Activated CD4-positive, alpha-beta memory T cell treated with anti-CD3 and anti-CD28 coated beads for 36 hours (primary cell): Measurements from ENCODE around the gene DPH2. TPM values are rescaled to one million over a fixed set of nuclear protein-coding genes. Genes with fewer than 3 reads are reported as not detected.

Source experiments
- CTCF ChIA-PET: fragments of 350-600 bp; sonication (Branson Sonifier 250); formaldehyde crosslinking; loops from one replicate; lab custom pipeline; 2021; ENCODE audit warnings: antibody characterized with exemption, inconsistent platforms; lab: Charles Lee
- POLR2A ChIA-PET: fragments of 350-600 bp; sonication (Branson Sonifier 250); formaldehyde crosslinking; loops from one replicate; lab custom pipeline; 2021; ENCODE audit warnings: antibody characterized with exemption; lab: Charles Lee
- DNase-seq: peaks from one replicate; pipeline ENCODE4 v3.0.0-alpha.2; 2020
- H3K27ac Mint-ChIP-seq: one replicate; pipeline ENCODE4 v1.8.0; 2021; ENCODE audit warnings: mixed read lengths
- H3K27me3 Mint-ChIP-seq: one replicate; pipeline ENCODE4 v1.8.0; 2021; ENCODE audit warnings: mixed read lengths
- H3K36me3 Mint-ChIP-seq: one replicate; pipeline ENCODE4 v1.8.0; 2021; ENCODE audit warnings: mixed read lengths
- H3K4me1 Mint-ChIP-seq: one replicate; pipeline ENCODE4 v1.8.0; 2021; ENCODE audit warnings: low read depth, mixed read lengths
- H3K4me3 Mint-ChIP-seq: one replicate; pipeline ENCODE4 v1.8.0; 2021; ENCODE audit warnings: mild to moderate bottlenecking, mixed read lengths
- H3K9me3 Mint-ChIP-seq: one replicate; pipeline ENCODE4 v1.8.0; 2021; ENCODE audit warnings: mixed read lengths
- intact Hi-C: fragments of 100-400 bp; cut with micrococcal nuclease; formaldehyde crosslinking; loops from one replicate; pipeline ENCODE4 v1.15.1; 2023
- total RNA-seq, 2 experiments: library from RNA; stranded (reverse); gene quantifications; one replicate each; pipeline ENCODE4 v1.2.3, GENCODE V29; 2021

The DPH2 gene, protein sequence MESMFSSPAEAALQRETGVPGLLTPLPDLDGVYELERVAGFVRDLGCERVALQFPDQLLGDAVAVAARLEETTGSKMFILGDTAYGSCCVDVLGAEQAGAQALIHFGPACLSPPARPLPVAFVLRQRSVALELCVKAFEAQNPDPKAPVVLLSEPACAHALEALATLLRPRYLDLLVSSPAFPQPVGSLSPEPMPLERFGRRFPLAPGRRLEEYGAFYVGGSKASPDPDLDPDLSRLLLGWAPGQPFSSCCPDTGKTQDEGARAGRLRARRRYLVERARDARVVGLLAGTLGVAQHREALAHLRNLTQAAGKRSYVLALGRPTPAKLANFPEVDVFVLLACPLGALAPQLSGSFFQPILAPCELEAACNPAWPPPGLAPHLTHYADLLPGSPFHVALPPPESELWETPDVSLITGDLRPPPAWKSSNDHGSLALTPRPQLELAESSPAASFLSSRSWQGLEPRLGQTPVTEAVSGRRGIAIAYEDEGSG
- 10 to 100 TPM; 24.8 to 26.9 TPM for total RNA-seq

DNA sequence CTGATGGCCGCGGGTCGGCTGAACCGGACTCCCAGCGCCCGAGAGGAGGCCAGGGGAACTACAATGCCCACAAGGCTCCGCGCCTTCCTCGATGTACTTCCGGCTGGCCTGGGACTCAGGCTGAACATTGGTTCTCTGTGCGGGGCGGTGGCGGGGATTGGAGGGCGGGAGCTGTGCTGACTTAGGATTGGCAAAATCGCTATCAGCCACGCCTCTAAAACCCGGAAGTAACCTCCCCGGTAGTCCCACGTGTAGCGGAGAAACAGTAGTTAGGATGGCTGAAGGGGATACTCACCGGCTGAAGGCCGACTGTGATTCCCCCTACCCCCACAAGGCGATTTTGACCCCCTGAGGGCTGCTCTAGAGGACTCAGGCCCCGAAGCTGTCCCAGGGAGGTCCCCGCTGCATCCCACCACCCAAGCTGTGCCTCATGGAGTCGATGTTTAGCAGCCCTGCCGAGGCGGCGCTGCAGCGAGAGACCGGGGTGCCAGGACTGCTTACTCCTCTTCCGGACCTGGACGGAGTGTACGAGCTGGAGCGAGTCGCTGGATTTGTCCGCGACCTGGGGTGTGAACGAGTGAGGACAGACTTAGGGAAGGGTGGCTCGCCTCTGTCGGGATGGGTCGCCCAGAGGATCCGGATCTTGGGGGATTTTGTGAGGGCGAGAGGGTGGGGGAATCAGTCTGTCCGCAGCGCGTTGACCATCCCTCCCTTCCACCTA lies at the start of gene DPH2:
TSS of gene DPH2 (plus strand) at position 265 of the 721 bp plus-strand sequence. CDS start at position 431, 166 bp downstream.
- peaks cover 29% of the 10 kb centered on the region for H3K4me1 Mint-ChIP-seq
- intact Hi-C loops: loop anchor here (1.0 to 5.0 kb wide), 2 partner anchors 24 to 242 kb away; partner anchors contain the start of genes DMAP1 and IPO13
- CTCF ChIA-PET: interaction anchor here (0.9 to 2.6 kb wide), 6 partner anchors 19 to 77 kb away, joined by 3 to 12 read pairs (median 3); partner anchors contain the start of gene IPO13
- POLR2A ChIA-PET: interaction anchor here (0.7 to 2.6 kb wide), 3 partner anchors 24 to 263 kb away, joined by 3 to 7 read pairs (median 3); partner anchors contain the start of genes ARTN, IPO13 and ST3GAL3
- peak; percentile 98 for DNase-seq
- no peaks in the 10 kb centered on the region for H3K27me3 Mint-ChIP-seq
- H3K4me3 Mint-ChIP-seq: peak within 1 kb of the TSS; percentile 95
- H3K36me3 Mint-ChIP-seq: peaks cover 13% of the 10 kb centered on the region
- H3K27ac Mint-ChIP-seq: peak within 1 kb of the TSS; percentile 15
- no peaks in the 10 kb centered on the region for H3K9me3 Mint-ChIP-seq

GRCh38 chr1:43921022-43921421 lies 48.8 kb upstream of the DPH2 start:
- H3K9me3 Mint-ChIP-seq: no peaks in the 10 kb centered on the region
- CTCF ChIA-PET: interaction anchor here (1.5 kb wide), 1 partner anchor 14 kb away, joined by 8 read pairs; no protein-coding TSS in a partner anchor
- intact Hi-C loops: no loop called here
- H3K4me3 Mint-ChIP-seq: no peak overlapping the region
- POLR2A ChIA-PET: interaction anchor here (0.9 kb wide), 1 partner anchor 22 kb away, joined by 3 read pairs; no protein-coding TSS in a partner anchor
- H3K36me3 Mint-ChIP-seq: no peaks in the 10 kb centered on the region
- no peaks in the 10 kb centered on the region for H3K27me3 Mint-ChIP-seq
- no peak overlapping the region for H3K27ac Mint-ChIP-seq
- H3K4me1 Mint-ChIP-seq: no peaks in the 10 kb centered on the region
- DNase-seq: no peak

- Mint-ChIP-seq H3K9me3 (no peaks in the 10 kb centered on the region), H3K4me1 (peaks cover under 1% of the 10 kb centered on the region), H3K27me3 (no peaks in the 10 kb centered on the region), H3K36me3 (peaks cover 3% of the 10 kb centered on the region), H3K27ac (no peak overlapping the region), H3K4me3 (no peak overlapping the region)
- CTCF ChIA-PET: interaction anchor here (1.2 to 1.7 kb wide), 2 partner anchors 9 to 10 kb away, joined by 3 to 14 read pairs; partner anchors contain the start of gene ARTN
- intact Hi-C loops: no loop called here
- no peak for DNase-seq
- POLR2A ChIA-PET: no interaction called here
Observed at GRCh38 chr1:43924516-43924915, 45.3 kb upstream of the DPH2 start.

GRCh38 chr1:43925846-43926245 lies 44.0 kb upstream of the DPH2 start:
- no peak for DNase-seq
- intact Hi-C loops: no loop called here
- no peaks in the 10 kb centered on the region for H3K27me3 Mint-ChIP-seq
- H3K4me3 Mint-ChIP-seq: no peak overlapping the region
- H3K4me1 Mint-ChIP-seq: peaks cover 4% of the 10 kb centered on the region
- no peaks in the 10 kb centered on the region for H3K9me3 Mint-ChIP-seq
- ChIA-PET CTCF (interaction anchor here (1.1 to 1.2 kb wide), 2 partner anchors 9 to 162 kb away, joined by 3 to 4 read pairs; no protein-coding TSS in a partner anchor), POLR2A (no interaction called here)
- H3K36me3 Mint-ChIP-seq: peaks cover 6% of the 10 kb centered on the region
- H3K27ac Mint-ChIP-seq: no peak overlapping the region

DNA sequence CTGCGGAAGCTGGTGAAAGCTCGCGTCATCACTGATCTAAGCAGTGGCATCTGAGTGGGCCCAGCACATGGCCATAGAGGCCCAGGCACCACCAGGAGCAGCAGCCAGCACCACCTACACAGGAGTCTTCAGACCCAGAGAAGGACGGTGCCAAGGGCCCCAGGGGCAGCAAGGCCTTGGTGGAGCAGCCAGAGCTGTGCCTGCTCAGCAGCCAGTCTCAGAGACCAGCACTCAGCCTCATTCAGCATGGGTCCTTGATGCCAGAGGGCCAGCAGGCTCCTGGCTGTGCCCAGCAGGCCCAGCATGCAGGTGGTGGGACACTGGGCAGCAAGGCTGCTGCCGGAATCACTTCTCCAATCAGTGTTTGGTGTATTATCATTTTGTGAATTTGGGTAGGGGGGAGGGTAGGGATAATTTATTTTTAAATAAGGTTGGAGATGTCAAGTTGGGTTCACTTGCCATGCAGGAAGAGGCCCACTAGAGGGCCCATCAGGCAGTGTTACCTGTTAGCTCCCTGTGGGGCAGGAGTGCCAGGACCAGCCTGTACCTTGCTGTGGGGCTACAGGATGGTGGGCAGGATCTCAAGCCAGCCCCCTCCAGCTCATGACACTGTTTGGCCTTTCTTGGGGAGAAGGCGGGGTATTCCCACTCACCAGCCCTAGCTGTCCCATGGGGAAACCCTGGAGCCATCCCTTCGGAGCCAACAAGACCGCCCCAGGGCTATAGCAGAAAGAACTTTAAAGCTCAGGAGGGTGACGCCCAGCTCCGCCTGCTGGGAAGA lies 39.5 kb upstream of the DPH2 start:
- CTCF ChIA-PET: interaction anchor here (0.7 to 2.5 kb wide), 7 partner anchors 11 to 1127 kb away, joined by 3 to 16 read pairs (median 3); no protein-coding TSS in a partner anchor
- no peak overlapping the region for H3K4me3 Mint-ChIP-seq

DNA sequence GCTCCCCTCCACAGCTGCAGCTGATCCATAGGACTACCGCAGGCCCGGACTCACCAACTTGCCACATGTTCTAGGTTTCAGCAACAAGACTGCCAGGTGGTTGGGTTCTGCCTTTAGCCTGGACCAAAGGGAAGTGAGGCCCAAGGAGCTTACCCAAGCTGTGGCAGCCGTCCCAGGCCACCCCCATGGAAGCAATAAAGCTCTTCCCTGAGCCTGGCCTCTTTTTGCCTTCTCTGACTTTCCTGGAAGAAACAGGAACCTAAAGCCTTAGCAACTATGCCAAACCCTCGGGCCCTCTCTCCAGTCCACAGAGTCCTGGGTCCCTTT lies 38.9 kb upstream of the DPH2 start:
- H3K36me3 Mint-ChIP-seq: peaks cover 6% of the 10 kb centered on the region

More for the DNA sequence above, 39.5 kb upstream of the DPH2 start:
- peak; percentile 28 for DNase-seq
- intact Hi-C loops: no loop called here
- Mint-ChIP-seq H3K4me1 (peaks cover 15% of the 10 kb centered on the region), H3K27me3 (peaks cover 21% of the 10 kb centered on the region), H3K27ac (no peak overlapping the region), H3K36me3 (peaks cover 6% of the 10 kb centered on the region), H3K9me3 (no peaks in the 10 kb centered on the region)
- POLR2A ChIA-PET: no interaction called here

GRCh38 chr1:43931711-43932660 lies 37.8 kb upstream of the DPH2 start:
- DNase-seq: no peak
- peaks cover 3% of the 10 kb centered on the region for H3K36me3 Mint-ChIP-seq
- ChIA-PET CTCF (interaction anchor here (1.4 to 8.4 kb wide), 5 partner anchors 13 to 402 kb away, joined by 3 to 312 read pairs (median 31); partner anchors contain the start of genes IPO13 and PTPRF), POLR2A (no interaction called here)
- H3K4me3 Mint-ChIP-seq: no peak overlapping the region
- H3K27me3 Mint-ChIP-seq: peaks cover 28% of the 10 kb centered on the region
- peaks cover 17% of the 10 kb centered on the region for H3K4me1 Mint-ChIP-seq
- no peaks in the 10 kb centered on the region for H3K9me3 Mint-ChIP-seq
- H3K27ac Mint-ChIP-seq: no peak overlapping the region
- intact Hi-C loops: no loop called here

More for the DNA sequence above, 38.9 kb upstream of the DPH2 start:
- H3K27me3 Mint-ChIP-seq: peaks cover 24% of the 10 kb centered on the region
- no peak overlapping the region for H3K27ac Mint-ChIP-seq
- H3K4me1 Mint-ChIP-seq: peaks cover 17% of the 10 kb centered on the region
- no peaks in the 10 kb centered on the region for H3K9me3 Mint-ChIP-seq
- intact Hi-C loops: no loop called here
- H3K4me3 Mint-ChIP-seq: no peak overlapping the region
- ChIA-PET CTCF (interaction anchor here (0.7 to 2.5 kb wide), 7 partner anchors 11 to 1128 kb away, joined by 3 to 16 read pairs (median 3); no protein-coding TSS in a partner anchor), POLR2A (no interaction called here)
- DNase-seq: no peak

- ChIA-PET POLR2A (interaction anchor here (0.8 to 1.4 kb wide), 2 partner anchors 13 to 170 kb away, joined by 3 to 5 read pairs; no protein-coding TSS in a partner anchor), CTCF (interaction anchor here (0.6 to 8.4 kb wide), 7 partner anchors 12 to 558 kb away, joined by 3 to 312 read pairs (median 21); partner anchors contain the start of genes IPO13 and PTPRF)
- H3K9me3 Mint-ChIP-seq: no peaks in the 10 kb centered on the region
- H3K27me3 Mint-ChIP-seq: peaks cover 28% of the 10 kb centered on the region
- no peak for DNase-seq
- intact Hi-C loops: no loop called here
- peaks cover 3% of the 10 kb centered on the region for H3K36me3 Mint-ChIP-seq
- peaks cover 17% of the 10 kb centered on the region for H3K4me1 Mint-ChIP-seq
- no peak overlapping the region for H3K27ac Mint-ChIP-seq
- H3K4me3 Mint-ChIP-seq: no peak overlapping the region
Observed at GRCh38 chr1:43932786-43933385, 36.9 kb upstream of the DPH2 start.

DNA sequence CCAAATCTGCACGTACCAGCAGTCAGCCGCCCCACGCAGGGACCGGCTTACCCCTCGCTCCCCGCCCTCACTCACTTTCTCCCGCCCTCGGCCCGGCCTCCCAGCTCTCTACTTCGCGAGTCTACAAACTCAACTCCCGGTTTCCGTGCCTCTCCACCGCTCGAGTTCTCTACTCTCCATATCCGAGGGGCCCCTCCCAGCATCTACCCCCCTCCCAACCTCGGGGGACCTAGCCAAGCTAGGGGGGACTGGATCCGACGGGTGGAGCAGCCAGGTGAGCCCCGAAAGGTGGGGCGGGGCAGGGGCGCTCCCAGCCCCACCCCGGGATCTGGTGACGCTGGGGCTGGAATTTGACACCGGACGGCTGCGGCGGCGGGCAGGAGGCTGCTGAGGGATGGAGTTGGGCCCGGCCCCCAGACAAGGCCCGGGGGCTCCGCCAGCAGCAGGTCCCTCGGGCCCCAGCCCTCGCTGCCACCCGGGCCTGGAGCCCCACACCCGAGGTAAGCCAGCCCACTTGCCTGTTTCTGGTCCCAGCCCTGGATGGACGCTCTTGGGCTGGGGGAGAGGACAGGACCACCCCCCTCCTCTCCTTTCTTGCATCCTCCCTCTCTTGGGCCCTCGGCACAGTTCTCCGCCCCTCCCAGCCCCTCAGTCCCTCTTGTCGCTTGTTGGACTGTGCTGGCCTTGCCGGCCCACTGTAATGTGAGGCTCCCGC lies 36.3 kb upstream of the DPH2 start, which contains the start of gene ARTN:
TSS of gene ARTN (plus strand) at position 416 of the 715 bp plus-strand sequence. CDS start 1,856 bp downstream, outside the sequence.
- intact Hi-C loops: loop anchor here (1.0 kb wide), 2 partner anchors 170 to 404 kb away; no protein-coding TSS in a partner anchor
- no peaks in the 10 kb centered on the region for H3K9me3 Mint-ChIP-seq
- CTCF ChIA-PET: interaction anchor here (0.6 to 8.4 kb wide), 29 partner anchors 10 to 706 kb away, joined by 3 to 312 read pairs (median 9); partner anchors contain the start of genes ATP6V0B, DPH2, IPO13 and PTPRF

More for the DNA sequence above, 36.3 kb upstream of the DPH2 start, which contains the start of gene ARTN:
- peaks cover 17% of the 10 kb centered on the region for H3K4me1 Mint-ChIP-seq
- no peak within 1 kb of the TSS for H3K27ac Mint-ChIP-seq
- peaks cover 28% of the 10 kb centered on the region for H3K27me3 Mint-ChIP-seq
- H3K4me3 Mint-ChIP-seq: no peak within 1 kb of the TSS
- POLR2A ChIA-PET: interaction anchor here (0.8 to 2.5 kb wide), 3 partner anchors 13 to 170 kb away, joined by 3 to 7 read pairs (median 5); partner anchors contain the start of gene DPH2
- no peak for DNase-seq
- peaks cover 3% of the 10 kb centered on the region for H3K36me3 Mint-ChIP-seq
